Nephron (organoid): ENCODE results near the gene NAGS.
"Not testable (repeated sequence)": the region's sequence is repeated elsewhere in the genome, so short reads cannot be mapped to it uniquely, and the experiment has no call there.

Experiments
- H3K27ac Mint-ChIP-seq, 3 experiments: 2 replicates each; pipeline ENCODE4 v1.8.0; 2020; ENCODE audit warnings: mixed read lengths in 3 of 3, mild to moderate bottlenecking in 2 of 3, moderate library complexity in 1 of 3
- H3K27me3 Mint-ChIP-seq: 2 replicates; pipeline ENCODE4 v1.8.0; 2021; ENCODE audit warnings: low read depth, mild to moderate bottlenecking, moderate library complexity, mixed read lengths
- H3K36me3 Mint-ChIP-seq: 2 replicates; pipeline ENCODE4 v1.8.0; 2020; ENCODE audit warnings: low read depth, mixed read lengths
- H3K4me1 Mint-ChIP-seq: 2 replicates; pipeline ENCODE4 v1.8.0; 2020; ENCODE audit warnings: mixed read lengths
- H3K4me3 Mint-ChIP-seq, 3 experiments: 2 replicates each; pipeline ENCODE4 v1.8.0; 2020; ENCODE audit warnings: mild to moderate bottlenecking in 3 of 3, mixed read lengths in 3 of 3, moderate library complexity in 2 of 3
- H3K9me3 Mint-ChIP-seq: 2 replicates; pipeline ENCODE4 v1.8.0; 2020; ENCODE audit warnings: mixed read lengths
- TF ChIP-seq, protein P1 (sequence below), 3 experiments: fragments of 200-600 bp; sonication (generic); IDR thresholded peaks; one replicate each; pipeline ENCODE4 v1.5.0; 2021; ENCODE audit warnings: antibody characterized with exemption in 3 of 3; ENCODE audit not compliant: unreplicated experiment in 3 of 3

NAGS gene

DNA sequence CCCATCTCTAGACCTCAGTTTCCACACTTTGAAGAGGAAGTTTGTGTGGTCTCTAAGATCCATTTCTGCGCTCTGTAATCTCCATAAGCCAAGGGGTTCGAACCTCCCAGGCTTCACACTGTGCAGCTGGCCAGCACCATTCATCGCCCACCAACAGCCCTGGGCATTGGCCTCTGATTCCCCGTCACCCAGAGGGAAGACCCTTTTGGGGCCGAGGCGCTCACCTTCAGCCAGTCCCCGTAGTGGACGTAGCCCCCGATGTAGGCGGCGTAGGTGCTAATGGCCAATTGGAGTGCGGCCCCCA lies 9.7 kb downstream of the NAGS start:
- Mint-ChIP-seq H3K4me1 (peaks cover 23% of the 10 kb centered on the region), H3K9me3 (no peaks in the 10 kb centered on the region), H3K27ac (peak overlapping the region; percentile 97), H3K36me3 (peaks cover 12% of the 10 kb centered on the region), H3K27me3 (peaks cover 3% of the 10 kb centered on the region), H3K4me3 (peak overlapping the region; percentile 97 to 100 (median 98))
- TF ChIP-seq, protein P1, sequence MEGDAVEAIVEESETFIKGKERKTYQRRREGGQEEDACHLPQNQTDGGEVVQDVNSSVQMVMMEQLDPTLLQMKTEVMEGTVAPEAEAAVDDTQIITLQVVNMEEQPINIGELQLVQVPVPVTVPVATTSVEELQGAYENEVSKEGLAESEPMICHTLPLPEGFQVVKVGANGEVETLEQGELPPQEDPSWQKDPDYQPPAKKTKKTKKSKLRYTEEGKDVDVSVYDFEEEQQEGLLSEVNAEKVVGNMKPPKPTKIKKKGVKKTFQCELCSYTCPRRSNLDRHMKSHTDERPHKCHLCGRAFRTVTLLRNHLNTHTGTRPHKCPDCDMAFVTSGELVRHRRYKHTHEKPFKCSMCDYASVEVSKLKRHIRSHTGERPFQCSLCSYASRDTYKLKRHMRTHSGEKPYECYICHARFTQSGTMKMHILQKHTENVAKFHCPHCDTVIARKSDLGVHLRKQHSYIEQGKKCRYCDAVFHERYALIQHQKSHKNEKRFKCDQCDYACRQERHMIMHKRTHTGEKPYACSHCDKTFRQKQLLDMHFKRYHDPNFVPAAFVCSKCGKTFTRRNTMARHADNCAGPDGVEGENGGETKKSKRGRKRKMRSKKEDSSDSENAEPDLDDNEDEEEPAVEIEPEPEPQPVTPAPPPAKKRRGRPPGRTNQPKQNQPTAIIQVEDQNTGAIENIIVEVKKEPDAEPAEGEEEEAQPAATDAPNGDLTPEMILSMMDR (IDR thresholded peaks at IDR 0.05; ENCODE audit: unreplicated experiment in 3 of 3): no peak

DNA sequence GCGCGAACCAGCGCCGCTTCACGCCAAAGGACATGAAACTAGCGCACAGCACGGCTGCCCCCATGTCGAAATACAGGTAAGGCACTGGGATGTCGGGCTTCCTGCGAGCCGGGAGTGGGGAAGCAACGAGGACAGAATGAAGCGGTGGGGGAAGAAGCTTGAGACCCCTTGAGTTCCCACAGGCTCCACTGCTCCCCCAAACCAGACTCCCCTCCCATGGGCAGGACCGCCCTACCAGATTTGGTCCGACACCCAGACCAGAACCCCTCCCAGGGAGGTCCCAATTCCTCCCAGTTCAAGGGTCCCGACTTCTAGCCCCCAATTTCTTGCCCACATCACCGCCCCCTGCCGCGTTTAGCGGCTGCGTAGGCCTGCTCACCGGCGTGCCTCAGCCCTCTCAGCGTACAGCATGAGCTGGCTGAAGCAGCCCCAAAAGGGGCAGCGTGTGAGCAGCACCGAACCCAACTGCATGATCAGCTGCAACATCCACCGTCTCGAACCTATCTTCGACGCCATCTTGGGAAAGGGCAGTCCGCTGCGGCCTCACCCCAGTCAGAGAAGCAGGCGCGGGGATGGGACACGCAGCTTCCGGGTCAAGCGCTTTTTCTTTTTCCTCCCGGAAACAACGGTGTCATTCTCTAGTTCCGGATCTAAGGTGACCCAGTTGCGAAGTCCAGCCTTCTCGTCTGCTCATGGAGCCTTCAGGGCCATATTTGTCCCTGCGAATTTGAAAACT lies 10.2 kb downstream of the NAGS start, which contains the start of gene TMEM101:
TSS of gene TMEM101 (minus strand) at position 527 of the 736 bp plus-strand sequence. CDS start at position 516, 11 bp downstream.
- Mint-ChIP-seq H3K36me3 (peaks cover 10% of the 10 kb centered on the region), H3K4me1 (peaks cover 23% of the 10 kb centered on the region), H3K27me3 (no peaks in the 10 kb centered on the region), H3K27ac (peak within 1 kb of the TSS; percentile 97), H3K4me3 (peak within 1 kb of the TSS; percentile 97 to 100 (median 98)), H3K9me3 (no peaks in the 10 kb centered on the region)
- TF ChIP-seq, protein P1 (IDR thresholded peaks at IDR 0.05; ENCODE audit: unreplicated experiment in 3 of 3): no peak

DNA sequence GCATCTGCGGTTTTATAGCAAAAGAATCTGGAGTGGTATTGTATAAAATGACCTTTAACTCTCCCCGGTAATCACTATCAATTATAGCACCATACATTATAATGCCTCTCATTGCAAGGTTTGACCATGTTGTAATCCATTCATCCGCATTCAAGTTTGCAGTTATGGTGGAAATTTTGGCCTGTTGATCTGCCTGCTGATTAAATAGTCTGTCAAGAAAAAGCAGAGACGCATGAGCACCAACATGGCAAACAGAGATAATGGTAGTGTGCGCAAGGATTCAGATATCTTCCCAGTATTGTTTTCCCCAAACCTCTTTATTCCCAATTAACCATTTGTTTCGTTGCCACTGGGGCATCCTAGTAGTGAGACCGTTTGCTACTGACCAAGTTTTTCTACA lies 16.8 kb downstream of the NAGS start:
- not testable (repeated sequence) for H3K9me3 Mint-ChIP-seq, H3K27me3 Mint-ChIP-seq, H3K36me3 Mint-ChIP-seq, H3K4me3 Mint-ChIP-seq, H3K27ac Mint-ChIP-seq
- peaks cover 14% of the 10 kb centered on the region for H3K4me1 Mint-ChIP-seq

DNA sequence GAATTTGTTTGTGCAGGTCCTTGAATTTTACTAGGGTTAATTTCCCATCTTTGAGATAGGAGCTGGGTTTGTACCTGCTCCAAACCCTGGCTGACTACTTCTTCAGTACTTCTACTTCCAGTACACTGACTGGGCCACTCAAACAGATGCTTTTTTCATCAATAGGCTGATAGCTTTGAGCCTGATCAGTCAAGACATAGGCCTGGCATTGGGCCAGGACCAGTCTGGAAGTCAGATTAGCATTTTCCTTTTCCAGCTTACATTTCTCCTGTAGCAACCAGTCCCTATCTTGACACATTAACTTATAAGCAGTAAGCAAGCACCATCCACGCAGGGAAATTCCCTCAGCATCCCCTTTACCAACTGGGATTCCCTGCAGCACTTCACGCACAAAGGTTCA lies 17.8 kb downstream of the NAGS start:
- peaks cover 14% of the 10 kb centered on the region for H3K4me1 Mint-ChIP-seq
- TF ChIP-seq, protein P1 (IDR thresholded peaks at IDR 0.05; ENCODE audit: unreplicated experiment in 3 of 3): no peak
- peaks cover 4% of the 10 kb centered on the region for H3K36me3 Mint-ChIP-seq

DNA sequence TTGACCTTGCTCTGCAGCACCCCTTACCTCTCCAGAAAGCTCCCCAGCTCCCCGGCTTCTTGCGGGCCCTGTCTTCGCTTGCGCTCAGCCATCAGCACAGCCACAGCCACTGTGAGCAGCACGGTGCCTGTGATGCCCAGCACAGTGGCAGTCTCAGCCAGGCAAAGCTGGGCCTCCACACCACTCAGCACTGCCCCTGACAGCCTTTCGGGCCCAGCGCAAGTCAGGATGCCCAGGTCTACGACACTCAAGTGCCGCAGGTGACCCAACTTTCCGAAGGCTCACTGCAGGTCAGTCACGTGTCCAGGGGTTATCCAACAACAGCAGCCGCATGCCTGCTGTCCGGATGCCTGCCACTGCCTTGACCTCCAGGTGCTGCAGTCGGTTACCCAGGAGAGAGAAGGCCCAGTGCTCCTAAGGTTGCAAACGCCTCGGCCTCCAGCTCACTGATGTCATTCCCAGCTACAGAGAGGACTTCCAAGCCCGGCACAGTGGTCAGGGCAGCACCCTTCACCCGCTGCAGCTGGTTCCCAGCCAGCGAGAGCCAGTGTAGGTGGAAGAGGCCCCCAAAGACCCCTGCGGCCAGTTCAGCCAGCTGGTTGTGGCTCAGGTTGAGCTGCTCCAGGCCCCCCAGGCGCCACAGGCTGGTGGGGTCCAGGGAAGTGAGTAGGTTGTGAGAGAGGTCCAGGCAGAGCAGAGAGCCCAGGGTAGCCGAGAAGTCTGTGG lies 19.3 kb downstream of the NAGS start:
- Mint-ChIP-seq H3K27ac (peak overlapping the region; percentile 38 to 95 (median 68)), H3K4me1 (peaks cover 14% of the 10 kb centered on the region), H3K9me3 (no peaks in the 10 kb centered on the region), H3K27me3 (no peaks in the 10 kb centered on the region), H3K4me3 (peak overlapping the region in 1 of 3 experiments; percentile 50), H3K36me3 (peaks cover 4% of the 10 kb centered on the region)
- TF ChIP-seq, protein P1 (IDR thresholded peaks at IDR 0.05; ENCODE audit: unreplicated experiment in 3 of 3): no peak

More for the DNA sequence above, 17.8 kb downstream of the NAGS start:
- Mint-ChIP-seq H3K27ac (peak overlapping the region; percentile 20 to 95 (median 58)), H3K9me3 (no peaks in the 10 kb centered on the region), H3K4me3 (peak overlapping the region in 1 of 3 experiments; percentile 67), H3K27me3 (no peaks in the 10 kb centered on the region)

DNA sequence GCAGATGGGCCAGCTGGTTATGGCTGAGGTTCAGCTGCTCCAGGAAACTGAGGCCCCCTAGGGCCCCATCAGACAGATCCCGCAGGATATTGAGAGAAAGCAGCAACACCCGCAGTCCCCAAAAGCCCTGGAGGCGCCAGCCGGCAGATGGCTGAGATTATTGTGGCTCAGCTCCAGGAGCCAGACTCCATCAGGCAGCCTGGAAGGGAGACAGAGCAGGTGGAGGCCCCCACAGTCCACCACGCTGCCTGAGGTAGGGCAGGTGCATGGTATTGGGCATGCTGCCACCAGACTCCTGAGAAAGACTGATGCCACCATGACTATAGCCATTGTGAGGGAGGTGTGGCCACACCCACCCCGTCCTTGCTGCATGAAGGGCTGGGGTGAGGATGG lies 19.8 kb downstream of the NAGS start:
- Mint-ChIP-seq H3K4me3 (no peak overlapping the region), H3K4me1 (peaks cover 14% of the 10 kb centered on the region), H3K9me3 (no peaks in the 10 kb centered on the region), H3K36me3 (peaks cover 9% of the 10 kb centered on the region), H3K27ac (peak overlapping the region in 2 of 3 experiments; percentile 29 to 95), H3K27me3 (no peaks in the 10 kb centered on the region)
- TF ChIP-seq, protein P1 (IDR thresholded peaks at IDR 0.05; ENCODE audit: unreplicated experiment in 3 of 3): no peak
